VCaP (cell line): ENCODE results near the gene HMGCL.
"Not testable (repeated sequence)": the region's sequence is repeated elsewhere in the genome, so short reads cannot be mapped to it uniquely, and the experiment has no call there.

Experiments
- H3K27ac ChIP-seq: fragments of 450-650 bp; 2 replicates; pipeline ENCODE4 v1.5.1; 2017
- TF ChIP-seq, protein P1 (sequence below): fragments of 450-650 bp; conservative IDR thresholded peaks from 2 replicates; pipeline ENCODE4 v1.5.1; 2017; ENCODE audit warnings: mild to moderate bottlenecking, moderate library complexity

Gene HMGCL

DNA sequence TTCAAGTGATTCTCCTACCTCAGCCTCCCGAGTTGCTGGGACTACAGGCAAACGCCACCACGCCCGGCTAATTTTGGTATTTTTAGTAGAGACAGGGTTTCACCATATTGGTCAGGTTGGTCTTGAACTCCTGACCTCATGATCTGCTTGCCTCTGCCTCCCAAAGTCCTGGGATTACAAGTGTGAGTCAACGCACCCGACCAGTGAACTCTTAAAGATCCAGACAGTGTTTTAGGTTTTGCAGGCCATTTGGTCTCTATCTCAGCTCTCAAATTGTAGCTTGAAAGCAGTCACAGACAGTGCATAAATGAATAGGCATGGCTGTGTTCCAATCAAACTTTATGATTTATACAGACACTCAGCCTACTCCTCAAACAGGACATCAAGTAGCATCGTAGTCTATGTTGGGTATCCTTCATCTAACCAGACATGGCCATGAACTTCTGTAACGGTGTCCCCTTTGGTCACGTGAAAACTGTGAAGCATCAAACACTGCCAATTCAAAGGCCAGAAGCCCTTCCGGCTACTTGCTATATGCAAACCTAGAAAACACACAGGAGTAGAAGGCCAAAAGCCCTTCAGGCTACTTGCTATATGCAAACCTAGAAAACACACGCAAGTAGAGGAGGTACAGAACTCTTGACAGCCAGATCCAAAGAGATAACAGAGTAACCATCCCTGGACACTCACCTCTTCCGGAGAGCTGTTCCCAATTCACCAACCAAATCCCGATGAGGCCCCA lies 39.7 kb upstream of the HMGCL start:
- H3K27ac ChIP-seq, result no peak overlapping the region
- TF ChIP-seq, protein P1, sequence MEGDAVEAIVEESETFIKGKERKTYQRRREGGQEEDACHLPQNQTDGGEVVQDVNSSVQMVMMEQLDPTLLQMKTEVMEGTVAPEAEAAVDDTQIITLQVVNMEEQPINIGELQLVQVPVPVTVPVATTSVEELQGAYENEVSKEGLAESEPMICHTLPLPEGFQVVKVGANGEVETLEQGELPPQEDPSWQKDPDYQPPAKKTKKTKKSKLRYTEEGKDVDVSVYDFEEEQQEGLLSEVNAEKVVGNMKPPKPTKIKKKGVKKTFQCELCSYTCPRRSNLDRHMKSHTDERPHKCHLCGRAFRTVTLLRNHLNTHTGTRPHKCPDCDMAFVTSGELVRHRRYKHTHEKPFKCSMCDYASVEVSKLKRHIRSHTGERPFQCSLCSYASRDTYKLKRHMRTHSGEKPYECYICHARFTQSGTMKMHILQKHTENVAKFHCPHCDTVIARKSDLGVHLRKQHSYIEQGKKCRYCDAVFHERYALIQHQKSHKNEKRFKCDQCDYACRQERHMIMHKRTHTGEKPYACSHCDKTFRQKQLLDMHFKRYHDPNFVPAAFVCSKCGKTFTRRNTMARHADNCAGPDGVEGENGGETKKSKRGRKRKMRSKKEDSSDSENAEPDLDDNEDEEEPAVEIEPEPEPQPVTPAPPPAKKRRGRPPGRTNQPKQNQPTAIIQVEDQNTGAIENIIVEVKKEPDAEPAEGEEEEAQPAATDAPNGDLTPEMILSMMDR, result no peak

DNA sequence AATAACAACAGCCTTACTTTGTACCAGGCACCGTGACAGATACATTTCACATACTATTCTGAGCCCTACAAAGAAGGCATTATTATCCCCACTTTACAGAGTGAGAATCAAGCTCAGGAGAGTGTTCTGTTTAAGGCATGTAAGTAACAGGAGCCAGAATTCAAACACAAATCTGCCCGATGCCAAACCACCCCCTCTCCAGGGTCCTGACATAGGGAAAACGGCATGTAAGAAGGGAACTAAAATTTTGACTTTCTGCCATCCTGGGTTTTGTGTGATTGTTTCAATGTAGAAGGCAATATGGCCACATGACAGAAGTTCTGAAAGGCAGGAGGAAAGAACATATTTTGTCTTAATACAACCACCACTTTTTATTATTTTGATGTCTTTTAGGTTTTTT lies 37.4 kb upstream of the HMGCL start:
- TF ChIP-seq, protein P1, result no peak
- H3K27ac ChIP-seq, result no peak overlapping the region

DNA sequence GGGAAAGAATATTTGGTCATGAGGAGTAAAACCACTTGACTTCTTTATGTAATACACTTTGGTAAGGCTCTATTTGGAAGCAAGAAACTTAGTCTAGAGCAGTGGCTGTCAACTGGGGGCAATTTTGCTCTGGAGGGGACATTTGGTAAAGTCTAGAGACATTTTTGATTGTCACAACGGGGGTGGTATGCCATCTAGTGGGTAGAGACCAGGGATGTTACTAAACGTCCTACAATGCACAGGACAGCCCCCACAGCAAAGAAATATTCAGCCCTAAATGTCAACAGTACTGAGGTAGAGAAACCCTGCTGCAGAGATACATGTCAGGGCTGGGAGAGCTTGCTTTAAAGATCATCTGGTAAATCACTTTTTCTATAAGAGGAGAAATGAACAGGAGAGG lies 29.3 kb upstream of the HMGCL start:
- TF ChIP-seq, protein P1, result peak; percentile 36; the same call in 1 of the 2 replicates
- no peak overlapping the region for H3K27ac ChIP-seq

DNA sequence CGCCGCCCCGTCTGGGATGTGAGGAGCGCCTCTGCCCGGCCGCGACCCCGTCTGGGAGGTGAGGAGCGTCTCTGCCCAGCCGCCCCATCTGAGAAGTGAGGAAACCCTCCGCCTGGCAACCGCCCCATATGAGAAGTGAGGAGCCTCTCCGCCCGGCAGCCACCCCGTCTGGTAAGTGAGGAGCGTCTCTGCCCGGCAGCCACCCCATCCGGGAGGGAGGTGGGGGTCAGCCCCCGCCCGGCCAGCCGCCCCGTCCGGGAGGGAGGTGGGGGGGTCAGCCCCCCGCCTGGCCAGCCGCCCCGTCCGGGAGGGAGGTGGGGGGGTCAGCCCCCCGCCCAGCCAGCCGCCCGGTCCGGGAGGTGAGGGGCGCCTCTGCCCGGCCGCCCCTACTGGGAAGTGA lies 27.9 kb upstream of the HMGCL start:
- H3K27ac ChIP-seq, result not testable (repeated sequence)

DNA sequence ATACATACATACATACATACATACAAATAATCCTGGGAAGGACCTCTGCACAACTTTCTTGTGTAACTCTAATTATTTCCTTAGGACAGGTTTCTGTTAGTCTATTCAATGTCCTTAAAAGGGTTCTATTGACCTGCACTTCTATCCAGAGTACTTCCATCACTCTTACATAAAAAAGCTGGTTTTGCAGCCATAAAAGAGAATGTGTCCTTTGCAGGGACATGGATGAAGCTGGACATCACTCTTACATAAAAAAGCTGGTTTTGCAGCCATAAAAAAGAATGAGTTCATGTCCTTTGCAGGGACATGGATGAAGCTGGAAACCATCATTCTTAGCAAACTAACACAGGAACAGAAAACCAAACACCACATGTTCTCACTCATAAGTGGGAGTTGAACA lies 26.2 kb upstream of the HMGCL start:
- H3K27ac ChIP-seq, result not testable (repeated sequence)

DNA sequence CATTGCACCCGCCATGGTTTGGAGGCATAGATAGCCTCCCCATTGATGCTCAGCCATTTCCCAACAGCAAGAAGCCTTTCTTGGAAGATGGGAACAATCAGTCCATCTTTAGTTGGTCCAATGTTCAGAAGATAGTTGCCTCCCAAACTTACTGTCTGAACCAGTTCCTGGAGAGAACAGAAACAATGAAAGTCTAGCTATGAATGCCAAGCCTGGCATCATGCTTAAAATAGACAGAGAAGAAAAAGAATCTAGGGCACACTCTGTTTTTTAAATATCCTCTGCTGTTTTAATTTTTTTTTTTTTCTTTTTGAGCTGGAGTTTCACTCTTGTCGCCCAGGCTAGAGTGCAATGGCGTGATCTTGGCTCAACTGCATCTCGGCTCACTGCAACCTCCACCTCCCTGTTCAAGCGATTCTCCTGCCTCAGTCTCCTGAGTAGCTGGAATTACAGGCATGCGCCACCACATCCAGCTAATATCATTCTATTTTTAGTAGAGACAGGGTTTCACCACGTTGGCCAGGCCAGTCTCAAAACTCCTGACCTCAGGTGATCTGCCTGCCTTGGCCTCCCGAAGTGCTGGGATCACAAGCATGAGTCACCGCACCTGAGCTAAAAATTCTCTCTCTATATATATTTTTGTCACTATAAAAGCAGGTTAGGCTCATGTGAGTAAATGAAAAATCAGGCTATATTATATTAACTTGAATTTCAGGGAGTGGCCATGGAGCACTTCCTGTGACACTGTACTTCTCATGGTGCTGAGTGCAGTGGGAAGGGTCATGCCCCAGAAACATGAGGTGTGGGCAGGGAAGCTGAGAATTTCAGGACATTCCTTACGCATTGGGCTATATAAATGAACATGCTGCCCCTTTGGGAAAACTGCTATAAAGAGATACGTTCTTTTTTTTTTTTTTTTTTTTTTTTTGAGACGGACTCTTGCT lies 23.7 kb upstream of the HMGCL start:
- TF ChIP-seq, protein P1, result no peak
- H3K27ac ChIP-seq, result no peak overlapping the region

DNA sequence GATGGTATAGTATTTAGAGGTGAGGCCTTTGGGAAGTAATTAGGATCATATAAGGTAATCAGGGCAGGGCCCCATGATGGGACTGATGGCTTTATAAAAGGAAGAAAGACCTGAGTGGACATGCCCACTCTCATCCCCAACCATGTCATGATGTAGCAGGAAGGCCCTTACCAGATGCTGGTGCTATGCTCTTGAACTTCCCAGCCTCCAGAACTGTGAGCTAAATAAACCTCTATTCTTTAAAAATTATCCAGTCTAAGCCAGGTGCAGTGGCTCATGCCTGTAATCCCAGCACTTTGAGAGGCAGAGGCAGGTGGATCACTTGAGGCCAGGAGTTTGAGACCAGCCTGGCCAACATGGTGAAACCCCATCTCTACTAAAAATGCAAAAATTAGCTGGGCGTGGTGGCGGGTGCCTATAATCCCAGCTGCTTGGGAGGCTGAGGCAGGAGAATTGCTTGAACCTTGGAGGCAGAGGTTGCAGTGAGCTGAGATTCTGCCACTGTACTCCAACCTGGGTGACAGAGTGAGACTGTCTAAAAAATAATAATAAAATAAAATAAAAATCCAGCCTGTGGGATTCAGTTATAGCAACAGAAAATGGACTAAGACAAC lies 22.4 kb upstream of the HMGCL start:
- peak overlapping the region; percentile 32; the same call in 1 of the 2 replicates for H3K27ac ChIP-seq

DNA sequence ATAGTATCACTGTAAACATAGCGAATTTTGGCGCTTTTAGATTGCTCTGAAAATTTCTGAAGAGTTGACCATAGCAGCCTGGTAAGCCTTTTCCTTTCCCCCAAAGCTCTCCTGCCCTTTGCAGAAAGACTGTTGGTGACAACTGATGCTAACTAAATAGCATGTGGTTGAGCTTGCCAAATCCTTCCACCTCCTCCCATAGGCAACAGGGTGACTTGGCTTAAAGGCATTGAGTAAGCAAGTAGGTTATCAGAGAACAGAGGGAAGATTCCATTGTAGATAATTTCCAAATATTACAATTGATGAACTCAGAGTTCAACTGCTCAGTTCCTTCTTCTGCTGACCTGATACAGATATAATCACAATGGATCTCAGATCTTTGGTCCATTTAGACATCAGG lies 19.9 kb upstream of the HMGCL start:
- TF ChIP-seq, protein P1, result no peak
- H3K27ac ChIP-seq, result no peak overlapping the region

DNA sequence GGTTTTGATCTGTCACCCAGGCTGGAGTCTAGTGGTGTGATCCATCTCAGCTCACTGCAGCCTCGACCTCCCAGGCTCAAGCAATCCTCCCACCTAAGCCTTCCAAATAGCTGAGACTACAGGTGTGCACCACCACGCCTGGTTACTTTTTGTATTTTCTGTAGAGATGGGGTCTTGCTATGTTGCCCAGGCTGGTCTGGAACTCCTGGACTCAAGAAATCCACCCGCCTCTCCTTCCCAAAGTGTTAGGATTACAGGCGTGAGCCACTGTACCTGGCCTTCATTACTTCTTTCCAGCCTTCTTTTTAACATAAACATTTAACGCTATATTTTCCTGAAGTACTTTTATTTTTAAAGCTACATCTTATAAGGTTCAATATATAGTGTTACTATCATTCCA lies 18.4 kb upstream of the HMGCL start:
- TF ChIP-seq, protein P1, result no peak
- no peak overlapping the region for H3K27ac ChIP-seq
